ENCODE data around the gene PLXNA1.

The PLXNA1 gene

GRCh38 chr3:126958638-126959085 lies 24.3 kb upstream of the PLXNA1 start:
- H3K4me3 ChIP-seq (ENCODE audit: control insufficient read depth in 1 of 7, extremely low read depth in 1 of 7, insufficient read depth in 4 of 7, low read depth in 2 of 7, low read length in 6 of 7) = no peak overlapping the region
- 92% methylated on average over 7 of the region's 10 CpGs for WGBS (ENCODE audit: insufficient coverage)
- ChIA-PET POLR2A (no interaction called here), CTCF (no interaction called here)
- peaks cover 0 to 7% (median 0%) of the 10 kb centered on the region in 4 experiments for H3K4me1 ChIP-seq (ENCODE audit: control extremely low read depth in 1 of 4, control insufficient read depth in 4 of 4, insufficient read depth in 4 of 4, low read length in 3 of 4)
- peaks cover 0 to 4% (median 0%) of the 10 kb centered on the region in 4 experiments for H3K36me3 ChIP-seq (ENCODE audit: control insufficient read depth in 4 of 4, insufficient read depth in 4 of 4, low read length in 3 of 4)
- DNase-seq = no peak
- no peaks in the 10 kb centered on the region for H3K9me3 ChIP-seq (ENCODE audit: control extremely low read depth in 1 of 5, control insufficient read depth in 4 of 5, insufficient read depth in 2 of 5, low read depth in 1 of 5, low read length in 4 of 5)
- H3K27ac ChIP-seq (ENCODE audit: insufficient read depth in 1 of 2, low read depth in 1 of 2, low read length in 2 of 2, poor library complexity in 1 of 2, severe bottlenecking in 2 of 2) = no peak overlapping the region
- peaks cover 0 to 19% (median 3%) of the 10 kb centered on the region in 5 experiments for H3K27me3 ChIP-seq (replicated peaks in 2 of 5; ENCODE audit: control insufficient read depth in 4 of 5, insufficient read depth in 5 of 5, low read length in 4 of 5)

DNA sequence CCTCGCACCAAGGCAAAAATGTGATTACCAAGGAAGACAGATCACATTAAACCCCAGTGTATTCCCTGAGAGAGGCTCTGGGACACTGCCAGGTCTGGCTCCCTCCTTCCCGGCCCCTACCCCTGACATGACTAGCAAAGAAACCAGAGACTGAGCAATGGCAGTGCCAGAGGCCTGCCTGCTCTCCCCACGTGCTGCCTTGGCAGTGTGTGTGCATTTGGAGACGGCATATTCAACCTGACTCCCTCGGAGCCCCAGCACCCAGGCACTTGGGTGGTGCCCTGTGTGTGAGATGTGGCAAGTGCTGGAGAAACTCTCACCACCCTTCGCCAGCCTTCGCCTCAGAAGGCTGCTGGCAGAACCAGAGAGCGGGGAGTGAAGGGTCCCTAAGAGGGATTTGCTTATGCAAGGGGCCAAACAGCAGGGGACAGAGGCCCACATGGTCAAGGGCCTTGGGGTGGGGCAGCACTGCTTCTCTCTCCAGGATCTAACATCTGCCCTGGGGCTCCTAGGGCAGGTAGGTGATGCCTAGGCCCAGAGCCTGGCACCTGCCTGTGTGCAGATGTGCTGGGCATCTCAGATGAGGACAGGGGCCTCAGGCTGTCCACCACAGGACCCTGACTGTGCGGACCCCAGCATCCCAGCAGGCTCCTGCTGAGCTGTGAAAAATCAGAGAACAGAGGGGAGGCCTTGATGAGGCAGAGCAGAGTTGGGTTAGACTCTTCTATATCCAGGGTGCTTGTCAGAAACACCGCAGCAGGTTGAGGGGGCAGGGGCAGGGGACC lies 23.6 kb upstream of the PLXNA1 start:
- Histone ChIP-seq H3K9me3 (ENCODE audit: control extremely low read depth in 1 of 5, control insufficient read depth in 4 of 5, insufficient read depth in 2 of 5, low read depth in 1 of 5, low read length in 4 of 5) (no peaks in the 10 kb centered on the region), H3K4me3 (ENCODE audit: control insufficient read depth in 1 of 7, extremely low read depth in 1 of 7, insufficient read depth in 4 of 7, low read depth in 2 of 7, low read length in 6 of 7) (no peak overlapping the region), H3K27me3 (replicated peaks in 2 of 5; ENCODE audit: control insufficient read depth in 4 of 5, insufficient read depth in 5 of 5, low read length in 4 of 5) (peaks cover 0 to 21% (median 5%) of the 10 kb centered on the region in 5 experiments), H3K27ac (ENCODE audit: insufficient read depth in 1 of 2, low read depth in 1 of 2, low read length in 2 of 2, poor library complexity in 1 of 2, severe bottlenecking in 2 of 2) (no peak overlapping the region), H3K4me1 (ENCODE audit: control extremely low read depth in 1 of 4, control insufficient read depth in 4 of 4, insufficient read depth in 4 of 4, low read length in 3 of 4) (peaks cover 0 to 7% (median 0%) of the 10 kb centered on the region in 4 experiments), H3K36me3 (ENCODE audit: control insufficient read depth in 4 of 4, insufficient read depth in 4 of 4, low read length in 3 of 4) (peaks cover 0 to 4% (median 0%) of the 10 kb centered on the region in 4 experiments)
- no peak for DNase-seq
- ChIA-PET POLR2A (no interaction called here), CTCF (no interaction called here)
- 83% methylated on average over 8 of the region's 10 CpGs for WGBS (ENCODE audit: insufficient coverage)

- ChIA-PET POLR2A (no interaction called here), CTCF (no interaction called here)
- Histone ChIP-seq H3K4me3 (ENCODE audit: control insufficient read depth in 1 of 7, extremely low read depth in 1 of 7, insufficient read depth in 4 of 7, low read depth in 2 of 7, low read length in 6 of 7) (no peak overlapping the region), H3K36me3 (ENCODE audit: control insufficient read depth in 4 of 4, insufficient read depth in 4 of 4, low read length in 3 of 4) (peaks cover 0 to 4% (median 0%) of the 10 kb centered on the region in 4 experiments), H3K4me1 (ENCODE audit: control extremely low read depth in 1 of 4, control insufficient read depth in 4 of 4, insufficient read depth in 4 of 4, low read length in 3 of 4) (peaks cover 0 to 7% (median 0%) of the 10 kb centered on the region in 4 experiments), H3K9me3 (ENCODE audit: control extremely low read depth in 1 of 5, control insufficient read depth in 4 of 5, insufficient read depth in 2 of 5, low read depth in 1 of 5, low read length in 4 of 5) (no peaks in the 10 kb centered on the region), H3K27ac (ENCODE audit: insufficient read depth in 1 of 2, low read depth in 1 of 2, low read length in 2 of 2, poor library complexity in 1 of 2, severe bottlenecking in 2 of 2) (no peak overlapping the region), H3K27me3 (replicated peaks in 2 of 5; ENCODE audit: control insufficient read depth in 4 of 5, insufficient read depth in 5 of 5, low read length in 4 of 5) (peaks cover 0 to 23% (median 8%) of the 10 kb centered on the region in 5 experiments)
- WGBS (ENCODE audit: insufficient coverage) = 95% methylated on average over 12 of the region's 17 CpGs
- DNase-seq = no peak
These were observed 22.9 kb upstream of the PLXNA1 start for GRCh38 chr3:126959921-126960603.

- H3K27me3 ChIP-seq (replicated peaks in 2 of 5; ENCODE audit: control insufficient read depth in 4 of 5, insufficient read depth in 5 of 5, low read length in 4 of 5) = peaks cover 0 to 27% (median 7%) of the 10 kb centered on the region in 5 experiments
- H3K4me3 ChIP-seq (ENCODE audit: control insufficient read depth in 1 of 7, extremely low read depth in 1 of 7, insufficient read depth in 4 of 7, low read depth in 2 of 7, low read length in 6 of 7) = no peak overlapping the region
- H3K9me3 ChIP-seq (ENCODE audit: control extremely low read depth in 1 of 5, control insufficient read depth in 4 of 5, insufficient read depth in 2 of 5, low read depth in 1 of 5, low read length in 4 of 5) = no peaks in the 10 kb centered on the region
- no peak for DNase-seq
- H3K36me3 ChIP-seq (ENCODE audit: control insufficient read depth in 4 of 4, insufficient read depth in 4 of 4, low read length in 3 of 4) = peaks cover 0 to 4% (median 0%) of the 10 kb centered on the region in 4 experiments
- CTCF ChIA-PET = no interaction called here
- H3K4me1 ChIP-seq (ENCODE audit: control extremely low read depth in 1 of 4, control insufficient read depth in 4 of 4, insufficient read depth in 4 of 4, low read length in 3 of 4) = peaks cover 0 to 7% (median 0%) of the 10 kb centered on the region in 4 experiments
- H3K27ac ChIP-seq (ENCODE audit: insufficient read depth in 1 of 2, low read depth in 1 of 2, low read length in 2 of 2, poor library complexity in 1 of 2, severe bottlenecking in 2 of 2) = no peak overlapping the region
- 95% methylated on average over 14 of the region's 17 CpGs for WGBS (ENCODE audit: insufficient coverage)
- POLR2A ChIA-PET = no interaction called here
These were observed 22.3 kb upstream of the PLXNA1 start for GRCh38 chr3:126960604-126960995.

GRCh38 chr3:126961191-126961790 lies 21.6 kb upstream of the PLXNA1 start:
- POLR2A ChIA-PET = no interaction called here
- H3K9me3 ChIP-seq (ENCODE audit: control extremely low read depth in 1 of 5, control insufficient read depth in 4 of 5, insufficient read depth in 2 of 5, low read depth in 1 of 5, low read length in 4 of 5) = no peaks in the 10 kb centered on the region
- peaks cover 0 to 29% (median 6%) of the 10 kb centered on the region in 5 experiments for H3K27me3 ChIP-seq (replicated peaks in 2 of 5; ENCODE audit: control insufficient read depth in 4 of 5, insufficient read depth in 5 of 5, low read length in 4 of 5)
- CTCF ChIA-PET = no interaction called here
- 97% methylated on average over 8 of the region's 8 CpGs for WGBS (ENCODE audit: insufficient coverage)
- H3K4me3 ChIP-seq (ENCODE audit: control insufficient read depth in 1 of 7, extremely low read depth in 1 of 7, insufficient read depth in 4 of 7, low read depth in 2 of 7, low read length in 6 of 7) = no peak overlapping the region
- peaks cover 0 to 4% (median 0%) of the 10 kb centered on the region in 4 experiments for H3K36me3 ChIP-seq (ENCODE audit: control insufficient read depth in 4 of 4, insufficient read depth in 4 of 4, low read length in 3 of 4)
- H3K4me1 ChIP-seq (ENCODE audit: control extremely low read depth in 1 of 4, control insufficient read depth in 4 of 4, insufficient read depth in 4 of 4, low read length in 3 of 4) = peaks cover 0 to 7% (median 0%) of the 10 kb centered on the region in 4 experiments
- no peak overlapping the region for H3K27ac ChIP-seq (ENCODE audit: insufficient read depth in 1 of 2, low read depth in 1 of 2, low read length in 2 of 2, poor library complexity in 1 of 2, severe bottlenecking in 2 of 2)
- no peak for DNase-seq

GRCh38 chr3:126961791-126962461 lies 21.0 kb upstream of the PLXNA1 start:
- no peak for DNase-seq
- peaks cover 0 to 4% (median 0%) of the 10 kb centered on the region in 4 experiments for H3K4me1 ChIP-seq (ENCODE audit: control extremely low read depth in 1 of 4, control insufficient read depth in 4 of 4, insufficient read depth in 4 of 4, low read length in 3 of 4)
- H3K27ac ChIP-seq (ENCODE audit: insufficient read depth in 1 of 2, low read depth in 1 of 2, low read length in 2 of 2, poor library complexity in 1 of 2, severe bottlenecking in 2 of 2) = no peak overlapping the region
- H3K9me3 ChIP-seq (ENCODE audit: control extremely low read depth in 1 of 5, control insufficient read depth in 4 of 5, insufficient read depth in 2 of 5, low read depth in 1 of 5, low read length in 4 of 5) = no peaks in the 10 kb centered on the region
- 93% methylated on average over 11 of the region's 11 CpGs for WGBS (ENCODE audit: insufficient coverage)
- POLR2A ChIA-PET = no interaction called here
- H3K27me3 ChIP-seq (replicated peaks in 2 of 5; ENCODE audit: control insufficient read depth in 4 of 5, insufficient read depth in 5 of 5, low read length in 4 of 5) = peaks cover 0 to 34% (median 10%) of the 10 kb centered on the region in 5 experiments
- CTCF ChIA-PET = no interaction called here
- no peak overlapping the region for H3K4me3 ChIP-seq (ENCODE audit: control insufficient read depth in 1 of 7, extremely low read depth in 1 of 7, insufficient read depth in 4 of 7, low read depth in 2 of 7, low read length in 6 of 7)
- peaks cover 0 to 4% (median 0%) of the 10 kb centered on the region in 4 experiments for H3K36me3 ChIP-seq (ENCODE audit: control insufficient read depth in 4 of 4, insufficient read depth in 4 of 4, low read length in 3 of 4)
